Measurements from ENCODE around the gene KRTAP10-8.

GRCh38 chr21:44658913-44659595 is 47.2 kb downstream of the KRTAP10-8 start:
- TF ChIP-seq GATA2 (IDR thresholded peaks at IDR 0.05; ENCODE audit: low read depth, low read length) (no peak), GATA3 (IDR thresholded peaks at IDR 0.05; ENCODE audit: low read depth, low read length) (no peak)
